ENCODE results near the gene LENG8.
A peak's percentile ranks its signal among the peaks of the same experiment; 100 is the strongest.
"Not testable (repeated sequence)": the region's sequence is repeated elsewhere in the genome, so short reads cannot be mapped to it uniquely, and the experiment has no call there.

Gene LENG8

GRCh38 chr19:54439174-54439851 is 9.7 kb upstream of the LENG8 start:
- no peak for TF ChIP-seq Cebpa-rat (IDR thresholded peaks at IDR 0.05)

GRCh38 chr19:54440641-54441040 is 8.4 kb upstream of the LENG8 start:
- Histone ChIP-seq H3K36me3 (peaks cover 37% of the 10 kb centered on the region), H3K27ac (no peak overlapping the region), H3K9ac (no peak overlapping the region), H3K4me3 (no peak overlapping the region), H4K20me1 (peaks cover 22% of the 10 kb centered on the region; the same call in 1 of the 2 replicates), H3K27me3 (no peaks in the 10 kb centered on the region), H3K4me1 (peaks cover 43% of the 10 kb centered on the region), H3K9me3 (no peaks in the 10 kb centered on the region), H3K4me2 (no peak overlapping the region)
- no peak for TF ChIP-seq Cebpa-rat (IDR thresholded peaks at IDR 0.05)

More at GRCh38 chr19:54439174-54439851, 9.7 kb upstream of the LENG8 start:
- peak overlapping the region; percentile 52 for H3K27ac ChIP-seq
- peaks cover 22% of the 10 kb centered on the region; the same call in 1 of the 2 replicates for H4K20me1 ChIP-seq
- peak overlapping the region; percentile 73 for H3K4me2 ChIP-seq
- no peaks in the 10 kb centered on the region for H3K9me3 ChIP-seq
- H3K4me1 ChIP-seq: peaks cover 57% of the 10 kb centered on the region
- peak overlapping the region; percentile 71; the same call in 1 of the 2 replicates for H3K9ac ChIP-seq
- no peak overlapping the region for H3K4me3 ChIP-seq
- peaks cover 35% of the 10 kb centered on the region for H3K36me3 ChIP-seq
- no peaks in the 10 kb centered on the region for H3K27me3 ChIP-seq

DNA sequence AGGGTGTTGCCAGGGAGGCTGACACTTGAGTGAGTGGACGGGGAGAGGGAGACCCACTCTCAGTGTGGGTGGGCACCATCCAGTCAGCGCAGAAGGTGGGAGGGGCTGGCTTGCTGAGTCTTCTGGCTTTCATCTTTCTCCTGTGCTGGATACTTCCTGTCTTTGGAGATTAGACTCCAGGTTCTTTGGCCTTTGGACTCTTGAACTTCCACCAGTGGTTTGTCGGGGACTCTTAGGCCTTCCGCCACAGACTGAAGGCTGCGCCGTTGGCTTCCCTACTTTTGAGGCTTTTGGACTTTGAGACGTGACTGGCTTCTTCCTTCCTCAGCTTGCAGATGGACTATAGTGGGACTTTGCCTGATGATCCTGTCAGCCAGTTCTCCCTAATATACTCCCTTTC is 4.3 kb upstream of the LENG8 start:
- Histone ChIP-seq H3K9me3 (no peaks in the 10 kb centered on the region), H4K20me1 (peaks cover 5% of the 10 kb centered on the region), H3K36me3 (peaks cover 44% of the 10 kb centered on the region), H3K4me2 (no peak overlapping the region), H3K9ac (no peak overlapping the region), H3K27ac (no peak overlapping the region), H3K4me1 (peaks cover 24% of the 10 kb centered on the region), H3K27me3 (no peaks in the 10 kb centered on the region), H3K4me3 (no peak overlapping the region)
- TF ChIP-seq Cebpa-rat (IDR thresholded peaks at IDR 0.05): no peak

GRCh38 chr19:54446349-54446748 is 2.6 kb upstream of the LENG8 start:
- H3K27ac ChIP-seq: not testable (repeated sequence)
- H3K9ac ChIP-seq: peak overlapping the region; percentile 95; the same call in 1 of the 2 replicates
- peaks cover 46% of the 10 kb centered on the region for H3K36me3 ChIP-seq

DNA sequence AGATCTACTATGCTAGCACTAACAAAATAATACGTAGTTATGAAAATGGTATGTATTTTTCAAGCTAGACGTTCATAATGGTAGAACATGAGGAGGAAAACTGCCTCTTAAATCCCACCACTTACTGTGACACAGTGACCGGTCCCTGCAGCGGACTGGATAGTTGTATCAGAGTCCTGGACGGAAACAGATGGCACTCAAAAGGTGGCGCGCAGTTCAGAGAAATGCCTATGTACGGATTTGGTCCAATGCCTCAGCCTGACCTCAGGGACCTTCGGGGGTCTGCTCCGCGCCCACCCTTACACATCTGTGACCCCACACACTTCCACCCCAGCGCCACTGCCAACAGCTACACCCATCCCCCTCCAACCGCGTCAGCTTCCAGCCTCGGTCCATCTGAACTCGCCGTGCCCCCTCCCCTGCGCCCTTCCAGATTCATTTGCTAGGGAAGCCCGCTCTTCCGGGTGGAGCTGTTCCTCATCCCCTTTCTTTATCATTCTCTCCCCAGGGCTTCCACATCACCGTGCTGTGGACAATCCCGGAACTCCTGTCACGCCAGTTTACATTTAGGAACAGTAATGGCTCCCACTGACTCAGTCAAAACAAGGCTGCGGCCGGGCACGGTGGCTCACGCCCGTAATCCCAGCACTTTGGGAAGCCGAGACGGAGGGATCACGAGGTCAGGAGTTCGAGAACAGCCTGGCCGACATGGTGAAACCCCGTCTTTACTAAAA is 792 bp upstream of the LENG8 start:
- TF ChIP-seq Cebpa-rat (IDR thresholded peaks at IDR 0.05): no peak
- H3K9ac ChIP-seq: peak overlapping the region; percentile 95
- H3K27me3 ChIP-seq: no peaks in the 10 kb centered on the region
- peak overlapping the region; percentile 91 for H3K4me3 ChIP-seq
- H3K9me3 ChIP-seq: no peaks in the 10 kb centered on the region
- H3K4me2 ChIP-seq: peak overlapping the region; percentile 99
- peak overlapping the region; percentile 92 for H3K27ac ChIP-seq
- peaks cover 40% of the 10 kb centered on the region for H4K20me1 ChIP-seq
- peaks cover 41% of the 10 kb centered on the region for H3K4me1 ChIP-seq
- peaks cover 59% of the 10 kb centered on the region for H3K36me3 ChIP-seq

More at GRCh38 chr19:54446349-54446748, 2.6 kb upstream of the LENG8 start:
- not testable (repeated sequence) for H3K9me3 ChIP-seq, H3K27me3 ChIP-seq, H3K4me3 ChIP-seq
- Histone ChIP-seq H3K4me2 (peak overlapping the region; percentile 99; the same call in 1 of the 2 replicates), H3K4me1 (peaks cover 37% of the 10 kb centered on the region), H4K20me1 (peaks cover 22% of the 10 kb centered on the region)

DNA sequence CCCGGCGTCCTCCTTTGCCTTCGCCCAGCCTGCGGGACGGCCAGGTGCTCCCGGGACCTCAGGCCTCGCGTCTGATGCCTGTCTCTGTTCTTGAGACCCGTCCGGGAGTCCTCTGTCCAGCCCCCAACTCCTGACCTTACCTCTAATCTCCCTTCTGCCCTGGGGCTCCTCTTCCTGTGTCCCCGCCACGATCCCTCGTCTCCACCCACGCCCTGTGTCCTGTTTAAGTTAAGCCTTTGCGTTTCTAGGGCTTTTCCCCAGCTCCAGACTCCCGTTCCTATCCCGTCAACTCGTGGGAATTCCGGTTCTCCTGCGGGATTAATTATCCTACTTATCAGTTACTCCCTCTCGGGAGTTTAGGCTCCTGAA is 686 bp downstream of the LENG8 start:
- Histone ChIP-seq H3K4me3 (peak overlapping the region; percentile 91), H3K9ac (peak overlapping the region; percentile 95), H3K4me1 (peaks cover 41% of the 10 kb centered on the region), H3K9me3 (no peaks in the 10 kb centered on the region), H3K27me3 (no peaks in the 10 kb centered on the region), H3K27ac (peak overlapping the region; percentile 92), H3K4me2 (peak overlapping the region; percentile 99), H3K36me3 (peaks cover 59% of the 10 kb centered on the region), H4K20me1 (peaks cover 55% of the 10 kb centered on the region)
- TF ChIP-seq Cebpa-rat (IDR thresholded peaks at IDR 0.05): no peak

DNA sequence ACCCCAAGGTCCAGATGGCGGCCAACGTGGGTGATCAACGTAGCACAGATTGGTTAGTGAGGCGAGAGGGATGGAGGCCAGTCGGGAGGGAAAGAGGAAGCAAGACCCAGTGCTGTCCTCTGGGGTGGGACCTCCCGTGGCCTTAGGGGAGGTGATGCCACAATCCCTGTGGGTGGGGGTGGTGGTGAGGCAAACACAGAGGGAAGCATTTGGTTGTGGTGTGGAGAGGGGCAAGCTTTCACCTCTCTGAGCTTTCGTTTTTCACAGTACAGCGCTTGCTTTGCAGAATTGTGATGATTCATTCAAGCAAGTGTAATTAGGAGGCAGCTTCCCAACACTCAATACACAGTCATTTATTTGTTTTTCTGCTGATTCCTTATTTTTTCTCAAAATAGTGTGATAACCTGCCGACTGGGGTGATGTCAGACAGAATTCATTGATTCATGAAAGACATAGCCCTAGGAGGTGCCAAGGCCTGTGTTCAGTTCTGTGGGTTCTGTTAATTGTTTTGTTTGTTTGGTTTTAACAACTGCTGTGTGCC is 2.4 kb downstream of the LENG8 start:
- H3K4me1 ChIP-seq: peaks cover 34% of the 10 kb centered on the region
- H3K36me3 ChIP-seq: peaks cover 60% of the 10 kb centered on the region
- H3K27ac ChIP-seq: 0 out of 2 replicates have a peak overlapping the region, but pooled peaks have one; percentile 21
- no peak overlapping the region; the same call in 1 of the 2 replicates for H3K4me3 ChIP-seq
- no peaks in the 10 kb centered on the region for H3K9me3 ChIP-seq
- H3K27me3 ChIP-seq: no peaks in the 10 kb centered on the region
- H3K9ac ChIP-seq: peak overlapping the region; percentile 95
- peak overlapping the region; percentile 99 for H3K4me2 ChIP-seq
- peaks cover 72% of the 10 kb centered on the region for H4K20me1 ChIP-seq
- no peak for TF ChIP-seq Cebpa-rat (IDR thresholded peaks at IDR 0.05)

- Histone ChIP-seq H3K4me3 (no peak overlapping the region), H3K9ac (peak overlapping the region; percentile 95; the same call in 1 of the 2 replicates), H3K27me3 (no peaks in the 10 kb centered on the region), H3K27ac (no peak overlapping the region), H3K36me3 (peaks cover 66% of the 10 kb centered on the region), H4K20me1 (peaks cover 78% of the 10 kb centered on the region), H3K4me1 (peaks cover 29% of the 10 kb centered on the region), H3K4me2 (no peak overlapping the region), H3K9me3 (no peaks in the 10 kb centered on the region)
- TF ChIP-seq Cebpa-rat (IDR thresholded peaks at IDR 0.05): no peak
These were observed 3.0 kb downstream of the LENG8 start for GRCh38 chr19:54451997-54452396.

DNA sequence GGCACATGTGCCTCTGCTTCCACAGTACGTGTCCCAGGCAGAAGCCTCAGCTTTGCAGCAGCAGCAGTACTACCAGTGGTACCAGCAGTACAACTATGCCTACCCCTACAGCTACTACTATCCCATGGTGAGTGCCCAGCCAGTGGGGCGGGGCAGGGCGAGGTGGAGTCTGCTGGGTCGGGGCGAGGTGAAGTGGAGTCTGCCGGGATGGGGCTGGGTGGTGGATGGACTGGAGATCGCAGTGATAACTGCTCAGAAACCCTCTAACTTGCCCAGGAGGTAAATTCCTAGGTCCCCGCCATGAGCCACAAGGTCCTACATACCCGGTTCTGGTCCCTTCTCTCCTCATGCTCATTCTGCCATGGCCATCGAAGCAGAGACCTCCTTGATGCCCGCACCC is 3.6 kb downstream of the LENG8 start:
- H3K9me3 ChIP-seq: no peaks in the 10 kb centered on the region
- H3K4me2 ChIP-seq: no peak overlapping the region
- no peak for TF ChIP-seq Cebpa-rat (IDR thresholded peaks at IDR 0.05)
- no peak overlapping the region for H3K27ac ChIP-seq
- H3K4me1 ChIP-seq: peaks cover 22% of the 10 kb centered on the region
- no peaks in the 10 kb centered on the region for H3K27me3 ChIP-seq
- peaks cover 72% of the 10 kb centered on the region for H3K36me3 ChIP-seq
- no peak overlapping the region for H3K4me3 ChIP-seq
- peaks cover 84% of the 10 kb centered on the region for H4K20me1 ChIP-seq
- H3K9ac ChIP-seq: no peak overlapping the region

All from BLaER1 (cell line).